Fibroblast of villous mesenchyme (primary cell): Measurements from ENCODE around the gene SIL1. TPM values are rescaled to one million over a fixed set of nuclear protein-coding genes. Genes with fewer than 3 reads are reported as not detected.

ENCODE experiments used
- DNase-seq: peaks from one replicate; pipeline ENCODE4 v3.0.0-alpha.2; 2010; ENCODE audit warnings: low read depth
- H3K4me3 ChIP-seq: 2 replicates; pipeline ENCODE4 v1.5.1; 2011; ENCODE audit warnings: low read depth, mild to moderate bottlenecking, low read length
- total RNA-seq: library from RNA; depleted of rRNA; stranded (reverse); fragments of >200 nt; gene quantifications from 2 replicates; pipeline ENCODE4 v1.2.3, GENCODE V29; 2012
- TF ChIP-seq, protein P1 (sequence below): IDR thresholded peaks from 2 replicates; pipeline ENCODE4 v1.5.1; 2012; ENCODE audit warnings: low read depth, mild to moderate bottlenecking, low read length; ENCODE audit not compliant: insufficient read depth

Gene SIL1
- total RNA-seq, 1 donor = 57.0 TPM

DNA sequence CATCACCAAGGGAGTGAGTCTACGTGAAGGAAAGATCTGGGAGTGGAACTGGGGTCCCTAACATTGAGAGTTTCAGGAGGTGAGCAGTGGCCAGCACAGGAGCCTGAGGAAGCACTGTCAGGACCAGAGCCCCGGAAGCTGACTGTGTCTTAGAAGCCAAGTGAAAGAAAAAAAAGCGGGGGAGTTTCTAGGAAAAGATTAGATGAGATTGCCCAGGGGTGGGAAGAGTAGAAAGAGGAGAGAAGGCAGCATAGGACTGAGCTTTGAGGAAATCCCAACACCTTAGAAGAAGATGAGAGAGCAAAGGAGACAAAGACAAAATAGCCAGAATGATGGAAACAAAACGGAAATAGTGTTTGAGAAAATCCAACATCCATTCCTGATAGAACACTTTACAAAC lies 286.1 kb downstream of the SIL1 start:
- DNase-seq = no peak
- TF ChIP-seq, protein P1, sequence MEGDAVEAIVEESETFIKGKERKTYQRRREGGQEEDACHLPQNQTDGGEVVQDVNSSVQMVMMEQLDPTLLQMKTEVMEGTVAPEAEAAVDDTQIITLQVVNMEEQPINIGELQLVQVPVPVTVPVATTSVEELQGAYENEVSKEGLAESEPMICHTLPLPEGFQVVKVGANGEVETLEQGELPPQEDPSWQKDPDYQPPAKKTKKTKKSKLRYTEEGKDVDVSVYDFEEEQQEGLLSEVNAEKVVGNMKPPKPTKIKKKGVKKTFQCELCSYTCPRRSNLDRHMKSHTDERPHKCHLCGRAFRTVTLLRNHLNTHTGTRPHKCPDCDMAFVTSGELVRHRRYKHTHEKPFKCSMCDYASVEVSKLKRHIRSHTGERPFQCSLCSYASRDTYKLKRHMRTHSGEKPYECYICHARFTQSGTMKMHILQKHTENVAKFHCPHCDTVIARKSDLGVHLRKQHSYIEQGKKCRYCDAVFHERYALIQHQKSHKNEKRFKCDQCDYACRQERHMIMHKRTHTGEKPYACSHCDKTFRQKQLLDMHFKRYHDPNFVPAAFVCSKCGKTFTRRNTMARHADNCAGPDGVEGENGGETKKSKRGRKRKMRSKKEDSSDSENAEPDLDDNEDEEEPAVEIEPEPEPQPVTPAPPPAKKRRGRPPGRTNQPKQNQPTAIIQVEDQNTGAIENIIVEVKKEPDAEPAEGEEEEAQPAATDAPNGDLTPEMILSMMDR = no peak
- H3K4me3 ChIP-seq = no peak overlapping the region

GRCh38 chr5:138911441-138911840 lies 286.7 kb downstream of the SIL1 start:
- peak; percentile 37 for DNase-seq
- no peak overlapping the region for H3K4me3 ChIP-seq
- TF ChIP-seq, protein P1 = no peak

DNA sequence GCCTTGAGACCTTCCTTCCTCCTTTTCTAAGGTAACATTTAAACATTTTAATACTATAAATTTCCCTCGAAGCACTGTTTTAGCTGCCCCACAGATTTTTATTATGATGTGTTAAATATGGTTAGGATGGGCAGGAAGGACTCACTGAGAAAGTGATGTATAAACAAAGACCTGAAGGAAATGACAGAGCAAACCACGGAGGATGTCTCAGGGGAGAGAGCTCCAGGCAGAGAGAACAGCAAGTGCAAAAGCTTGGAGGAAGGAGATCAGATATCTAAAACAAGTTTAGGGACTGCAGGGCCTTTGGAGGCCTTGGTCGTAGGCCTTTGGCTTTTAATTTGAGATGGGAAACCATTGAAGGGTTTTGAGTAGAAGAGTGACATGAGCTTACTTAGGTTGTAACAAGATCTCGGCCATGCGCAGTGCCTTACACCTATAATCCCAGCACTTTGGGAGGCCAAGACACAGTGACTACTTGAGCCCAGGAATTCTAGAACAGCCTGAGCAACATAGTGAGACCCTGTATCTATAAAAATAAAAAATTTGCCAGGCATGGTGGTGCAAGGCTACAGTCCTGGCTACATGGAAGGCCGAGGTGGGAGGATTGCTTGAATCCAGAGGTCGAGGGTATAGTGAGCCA lies 287.5 kb downstream of the SIL1 start:
- TF ChIP-seq, protein P1 = no peak
- no peak overlapping the region for H3K4me3 ChIP-seq
- DNase-seq = no peak

- no peak for DNase-seq
- TF ChIP-seq, protein P1 = no peak
- no peak overlapping the region for H3K4me3 ChIP-seq
Measured at GRCh38 chr5:138909734-138910133, 288.4 kb downstream of the SIL1 start.

DNA sequence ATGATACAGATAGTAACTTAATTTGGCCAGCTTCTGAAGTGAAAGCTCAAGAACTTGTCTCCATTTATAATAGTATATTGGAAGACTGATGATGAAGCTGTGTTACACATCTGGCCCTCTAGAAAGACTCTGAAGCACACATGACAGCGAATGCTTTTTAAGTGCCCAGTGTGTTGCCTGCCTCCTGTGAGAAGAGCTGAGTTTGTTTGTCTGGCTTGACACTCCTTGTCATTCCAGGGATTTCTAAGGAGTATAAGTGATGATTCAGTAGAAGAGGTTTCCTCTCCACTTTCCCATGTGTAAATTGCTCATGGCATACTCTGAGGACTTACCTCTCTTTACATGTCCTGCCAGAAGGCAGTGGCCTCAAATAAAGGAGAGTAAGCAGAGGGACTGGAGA lies 292.6 kb downstream of the SIL1 start:
- DNase-seq = peak; percentile 61
- TF ChIP-seq, protein P1 = no peak
- H3K4me3 ChIP-seq = no peak overlapping the region

GRCh38 chr5:138903130-138903775 lies 294.9 kb downstream of the SIL1 start:
- TF ChIP-seq, protein P1 = no peak
- peak; percentile 52 for DNase-seq
- H3K4me3 ChIP-seq = no peak overlapping the region
